ENCODE measurements around the gene TRPM3.

Gene TRPM3

DNA sequence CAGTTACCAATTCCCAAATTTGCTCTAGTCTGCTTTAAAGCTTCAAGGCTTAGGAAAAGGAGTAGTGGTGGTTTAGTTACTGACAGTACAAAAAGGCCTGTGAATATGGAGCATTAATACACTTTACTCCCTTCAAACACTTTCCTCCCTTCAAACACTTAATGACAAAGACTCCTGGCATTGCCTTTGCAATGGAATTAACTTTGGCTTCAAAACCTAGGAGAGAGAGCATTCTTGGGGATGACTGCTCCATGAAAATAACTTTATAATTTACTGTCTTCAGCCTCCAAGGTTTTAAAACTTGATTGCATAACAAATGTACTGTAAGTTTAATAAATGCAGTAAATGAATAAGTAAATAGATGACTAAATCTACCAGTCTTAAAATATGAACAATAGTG, 185.6 kb downstream of the TRPM3 start:
- no peak for TF ChIP-seq CTCF (IDR thresholded peaks at IDR 0.05; ENCODE audit: insufficient read depth, low read depth, low read length, missing control alignments)
- no peak for DNase-seq (ENCODE audit: low read depth)

DNA sequence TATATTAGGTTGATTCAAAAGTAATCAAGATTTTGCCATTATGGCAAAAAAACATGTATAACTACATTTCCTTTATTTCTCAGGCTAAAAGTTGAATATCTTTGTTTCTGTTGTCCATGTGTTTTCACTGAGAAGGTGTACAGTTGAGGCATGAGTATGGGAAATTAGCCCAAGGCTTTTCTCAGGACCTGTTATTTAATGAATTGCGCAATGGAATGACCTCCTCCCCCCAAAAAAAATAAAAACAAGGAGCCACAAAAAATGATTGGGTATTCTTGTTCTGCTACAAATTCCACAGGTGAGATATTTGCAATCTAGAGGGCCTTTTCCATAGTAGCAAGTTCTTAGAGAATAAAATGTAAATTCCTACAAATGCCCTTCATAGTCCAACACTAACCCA, 186.8 kb downstream of the TRPM3 start:
- DNase-seq (ENCODE audit: low read depth), result no peak
- TF ChIP-seq CTCF (IDR thresholded peaks at IDR 0.05; ENCODE audit: insufficient read depth, low read depth, low read length, missing control alignments), result no peak

More for the DNA sequence above, 185.6 kb downstream of the TRPM3 start:
- no peak overlapping the region for H3K4me3 ChIP-seq (ENCODE audit: low read depth, low read length)

GRCh38 chr9:70933321-70933720, 188.1 kb downstream of the TRPM3 start:
- no peak for TF ChIP-seq CTCF (IDR thresholded peaks at IDR 0.05; ENCODE audit: insufficient read depth, low read depth, low read length, missing control alignments)
- no peak overlapping the region for H3K4me3 ChIP-seq (ENCODE audit: low read depth, low read length)
- DNase-seq (ENCODE audit: low read depth), result no peak

More for the DNA sequence above, 186.8 kb downstream of the TRPM3 start:
- H3K4me3 ChIP-seq (ENCODE audit: low read depth, low read length), result no peak overlapping the region

DNA sequence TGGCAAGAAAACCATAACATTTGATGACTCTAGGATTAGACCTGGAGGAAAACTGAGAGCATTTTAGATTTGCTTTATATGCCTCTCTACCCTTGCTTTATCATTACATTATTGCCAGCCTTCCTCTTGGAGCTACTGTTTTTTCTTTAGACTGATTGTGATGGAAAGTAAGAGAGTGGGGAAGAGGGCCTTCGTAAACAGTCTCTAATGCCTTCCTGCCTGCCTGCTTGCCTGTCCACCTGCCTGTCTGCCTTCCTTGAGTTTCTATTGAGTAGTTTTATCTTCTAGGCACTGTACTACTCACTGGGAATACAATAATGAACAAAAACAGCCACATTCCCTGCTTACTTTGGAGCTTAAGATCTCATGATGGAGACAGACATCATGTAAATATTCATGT, 189.3 kb downstream of the TRPM3 start:
- H3K4me3 ChIP-seq (ENCODE audit: low read depth, low read length), result no peak overlapping the region
- DNase-seq (ENCODE audit: low read depth), result no peak
- no peak for TF ChIP-seq CTCF (IDR thresholded peaks at IDR 0.05; ENCODE audit: insufficient read depth, low read depth, low read length, missing control alignments)

DNA sequence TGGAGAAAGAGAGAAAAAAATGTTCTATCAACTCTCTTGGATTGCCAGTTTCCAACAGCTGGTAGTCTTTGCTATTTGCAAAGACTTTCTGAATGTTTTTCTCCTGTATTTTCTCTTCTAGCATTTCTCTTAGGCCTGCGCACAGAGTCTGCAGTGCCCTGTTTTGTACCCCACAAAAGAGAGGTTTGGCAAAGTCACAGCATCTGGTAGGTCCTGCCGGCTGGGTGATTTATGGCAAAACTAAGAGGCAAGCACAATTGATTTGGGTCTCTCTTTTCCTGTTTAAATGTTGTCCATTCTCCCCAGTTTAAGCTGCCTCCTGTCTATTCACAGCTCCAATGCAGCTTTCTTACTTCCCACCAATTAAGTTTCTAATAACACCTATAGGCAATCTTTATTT, 193.9 kb downstream of the TRPM3 start:
- H3K4me3 ChIP-seq (ENCODE audit: low read depth, low read length), result no peak overlapping the region
- no peak for TF ChIP-seq CTCF (IDR thresholded peaks at IDR 0.05; ENCODE audit: insufficient read depth, low read depth, low read length, missing control alignments)
- no peak for DNase-seq (ENCODE audit: low read depth)

DNA sequence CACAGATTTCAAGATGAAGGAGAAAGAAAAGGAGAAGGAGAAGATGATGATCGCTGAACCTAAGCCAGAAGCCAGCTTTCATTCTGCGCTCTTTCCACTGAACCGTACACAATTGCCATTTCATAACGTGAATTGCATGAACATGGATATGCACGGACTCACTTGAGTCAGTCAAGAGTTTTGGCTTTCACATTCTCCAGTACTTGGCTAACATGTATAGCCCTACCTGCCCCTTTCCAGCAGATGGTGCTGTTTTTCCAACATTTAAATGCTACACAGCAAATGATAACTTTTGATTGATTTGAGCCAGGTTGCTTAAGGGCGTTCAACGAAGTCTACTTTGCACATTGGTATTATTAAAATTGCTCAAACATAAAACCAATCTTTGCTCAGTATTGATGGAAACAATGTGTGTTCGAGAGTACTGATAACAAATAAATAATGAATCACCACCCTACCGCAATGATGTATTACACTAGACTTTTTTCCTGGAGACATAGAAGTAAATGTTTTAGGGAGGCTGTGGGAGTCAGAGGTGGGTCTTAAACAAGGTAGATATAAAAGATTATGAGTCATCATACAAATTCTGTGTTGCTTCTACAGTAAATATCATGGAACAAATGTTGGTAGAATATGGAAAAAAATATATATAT, 196.4 kb downstream of the TRPM3 start:
- TF ChIP-seq CTCF (IDR thresholded peaks at IDR 0.05; ENCODE audit: insufficient read depth, low read depth, low read length, missing control alignments), result peak; percentile 71
- DNase-seq (ENCODE audit: low read depth), result peak; percentile 57
- no peak overlapping the region for H3K4me3 ChIP-seq (ENCODE audit: low read depth, low read length)

DNA sequence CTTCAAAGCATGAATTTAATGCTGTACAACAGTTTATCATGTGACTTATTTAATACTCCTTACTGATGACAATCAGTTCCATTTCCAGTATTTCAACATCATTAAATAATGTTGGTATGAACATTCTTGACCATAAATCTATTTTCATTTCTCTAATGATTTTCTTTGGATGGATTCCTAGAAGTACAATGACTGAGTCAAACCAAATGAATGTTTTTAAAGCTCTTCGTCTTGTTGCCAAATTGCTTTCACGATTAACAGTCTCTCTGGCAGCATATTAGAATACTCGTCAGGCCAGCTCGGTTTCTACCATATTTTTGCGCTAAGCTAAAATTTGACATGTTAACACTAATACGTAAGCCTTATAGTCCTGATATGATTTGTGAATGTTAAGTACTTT, 197.0 kb downstream of the TRPM3 start:
- no peak for DNase-seq (ENCODE audit: low read depth)
- TF ChIP-seq CTCF (IDR thresholded peaks at IDR 0.05; ENCODE audit: insufficient read depth, low read depth, low read length, missing control alignments), result no peak
- no peak overlapping the region for H3K4me3 ChIP-seq (ENCODE audit: low read depth, low read length)
